HepG2 (cell line): ENCODE measurements around the gene EPHA5. TPM values are rescaled to one million over a fixed set of nuclear protein-coding genes. Genes with fewer than 3 reads are reported as not detected.

Experiments
- ATAC-seq: fragments of 200-7000 bp; cut with Tn5 transposase; 3 replicates; pipeline ENCODE4 v1.9.1; 2020; ENCODE audit warnings: mild to moderate bottlenecking, moderate library complexity
- BruUV-seq: library from RNA; stranded (reverse); fragments of 400-500 nt; replicated peaks from 2 replicates; lab custom pipeline; 2021; lab: Mats Ljungman, UMichigan
- CTCF ChIA-PET: fragments of 300-600 bp; formaldehyde crosslinking; extraction: SDS; loops from one replicate; lab custom pipeline; 2021; ENCODE audit warnings: low total read pairs, inconsistent platforms, low intra/inter-chr PET ratio; lab: Yijun Ruan, JAX
- POLR2A ChIA-PET: fragments of 350-600 bp; sonication (Branson Sonifier 250); formaldehyde crosslinking; loops from one replicate; lab custom pipeline; 2020; ENCODE audit warnings: antibody characterized with exemption, inconsistent platforms; lab: Yijun Ruan, JAX
- DNase-seq: peaks from one replicate; pipeline ENCODE4 v3.0.0-alpha.2; 2015; ENCODE audit warnings: low spot score
- FAIRE-seq: peaks from 3 replicates; lab custom pipeline; 2011; peaks lifted over from hg19 to GRCh38; lab: Jason Lieb, UNC
- H2AFZ ChIP-seq: one replicate; pipeline ENCODE4 v1.6.1; 2011; ENCODE audit warnings: low read length, inconsistent platforms
- H3K27ac ChIP-seq: fragments of 300-600 bp; 3 replicates; pipeline ENCODE4 v1.8.0; 2011; ENCODE audit warnings: mixed run types, mild to moderate bottlenecking, mixed read lengths, low read length, inconsistent platforms; ENCODE audit not compliant: insufficient read depth; ENCODE audit errors: extremely low read length
- H3K27me3 ChIP-seq, 2 experiments: fragments of 200-600 bp in 1 of 2; 2 replicates in 1 of 2; 3 replicates in 1 of 2; pipeline versions ENCODE4 v1.6.0 to v1.8.0; 2011; ENCODE audit warnings: low read length in 2 of 2, mild to moderate bottlenecking in 2 of 2, moderate library complexity in 2 of 2, inconsistent platforms in 1 of 2; ENCODE audit not compliant: insufficient read depth in 2 of 2, control insufficient read depth in 1 of 2
- H3K36me3 ChIP-seq, 2 experiments: fragments of 200-600 bp in 1 of 2; replicated peaks in 1 of 2; 2 replicates in 1 of 2; 3 replicates in 1 of 2; pipeline versions ENCODE4 v1.5.1 to v1.8.0; 2011; ENCODE audit warnings: low read length in 2 of 2, inconsistent platforms in 1 of 2; ENCODE audit not compliant: insufficient read depth in 2 of 2, control insufficient read depth in 1 of 2
- H3K4me1 ChIP-seq: 2 replicates; pipeline ENCODE4 v1.5.1; 2012; ENCODE audit warnings: low read length, inconsistent platforms; ENCODE audit not compliant: insufficient read depth
- H3K4me2 ChIP-seq: 2 replicates; pipeline ENCODE4 v1.6.0; 2011; ENCODE audit warnings: low read depth, low read length, inconsistent platforms
- H3K4me3 ChIP-seq, 3 experiments: fragments of 200-600 bp in 1 of 3; sonication (generic), shearing (Covaris generic) in 1 of 3; replicated peaks in 1 of 3; 2 replicates each; pipeline ENCODE4 v1.5.1; 2011 to 2016; ENCODE audit warnings: low read length in 3 of 3, inconsistent platforms in 2 of 3, low read depth in 2 of 3, mild to moderate bottlenecking in 2 of 3, control low read depth in 1 of 3, mixed read lengths in 1 of 3; ENCODE audit not compliant: insufficient read depth in 1 of 3
- H3K79me2 ChIP-seq: one replicate; pipeline ENCODE4 v1.6.1; 2011; ENCODE audit warnings: low read length, inconsistent platforms; ENCODE audit not compliant: insufficient read depth
- H3K9ac ChIP-seq: 2 replicates; pipeline ENCODE4 v1.6.0; 2011; ENCODE audit warnings: mild to moderate bottlenecking, low read depth, low read length, inconsistent platforms; ENCODE audit not compliant: insufficient read depth
- H3K9me3 ChIP-seq: 2 replicates; pipeline ENCODE4 v1.5.1; 2012; ENCODE audit warnings: mild to moderate bottlenecking, low read length
- H4K20me1 ChIP-seq: 2 replicates; pipeline ENCODE4 v1.6.0; 2011; ENCODE audit warnings: inconsistent platforms, mild to moderate bottlenecking, low read length, moderate library complexity; ENCODE audit not compliant: insufficient read depth
- CCAR2 ChIP-seq: fragments of 200-400 bp; formaldehyde crosslinking; optimal IDR thresholded peaks from 2 replicates; pipeline ENCODE3; 2018; ENCODE audit warnings: low read depth, mild to moderate bottlenecking, low read length, moderate library complexity
- CHCHD3 ChIP-seq: sonication (generic); formaldehyde crosslinking; IDR thresholded peaks from 2 replicates; pipeline ENCODE4 v1.8.0; 2022; ENCODE audit warnings: mild to moderate bottlenecking, missing genetic modification reagents, moderate library complexity
- FOXC1 ChIP-seq: sonication (generic); formaldehyde crosslinking; IDR thresholded peaks from 2 replicates; pipeline ENCODE4 v1.8.0; 2022; ENCODE audit warnings: mild to moderate bottlenecking, missing genetic modification reagents, borderline replicate concordance
- PRPF4 ChIP-seq: fragments of 200-400 bp; formaldehyde crosslinking; IDR thresholded peaks from 2 replicates; pipeline ENCODE4 v1.6.1; 2016; ENCODE audit warnings: low read length, low read depth; ENCODE audit not compliant: poor library complexity, severe bottlenecking
- RXRA ChIP-seq: sonication (generic); formaldehyde crosslinking; IDR thresholded peaks from 2 replicates; pipeline ENCODE4 v1.5.1; 2020; ENCODE audit warnings: missing genetic modification reagents
- RXRB ChIP-seq: IDR thresholded peaks from 2 replicates; pipeline ENCODE4 v1.6.1; 2016; ENCODE audit warnings: borderline replicate concordance, missing genetic modification reagents, missing compliant biosample characterization
- SMAD3 ChIP-seq: sonication (generic); formaldehyde crosslinking; IDR thresholded peaks from 2 replicates; pipeline ENCODE4 v1.4.0; 2020; ENCODE audit warnings: missing genetic modification reagents
- ZNF138 ChIP-seq: sonication (generic); formaldehyde crosslinking; IDR thresholded peaks from 2 replicates; pipeline ENCODE4 v1.5.0; 2020; ENCODE audit warnings: mild to moderate bottlenecking, low read depth, missing genetic modification reagents
- ZNF292 ChIP-seq: sonication (generic); formaldehyde crosslinking; IDR thresholded peaks from 2 replicates; pipeline ENCODE4 v1.8.1; 2022; ENCODE audit warnings: mild to moderate bottlenecking, low read depth, missing genetic modification reagents, borderline replicate concordance
- ZNF460 ChIP-seq: sonication (generic); formaldehyde crosslinking; IDR thresholded peaks from 2 replicates; pipeline ENCODE4 v1.5.1; 2020; ENCODE audit warnings: missing genetic modification reagents, mild to moderate bottlenecking, borderline replicate concordance
- ZNF549 ChIP-seq: sonication (generic); formaldehyde crosslinking; IDR thresholded peaks from 2 replicates; pipeline ENCODE4 v1.5.0; 2020; ENCODE audit warnings: missing genetic modification reagents
- ZNF75D ChIP-seq: sonication (generic); formaldehyde crosslinking; IDR thresholded peaks from 2 replicates; pipeline ENCODE4 v1.8.1; 2023; ENCODE audit warnings: missing genetic modification reagents, mild to moderate bottlenecking, borderline replicate concordance
- WGBS: methylation state at CpG from one replicate; pipeline ENCODE4 v1.1.6; 2017; ENCODE audit warnings: low lambda C conversion rate; 5-methylcytosine and 5-hydroxymethylcytosine counted together
- in situ Hi-C: cut with HindIII; loops from 2 replicates; pipeline ENCODE4 v1.10.0; 2017; ENCODE audit warnings: low pct_unique_long_range_greater_than_20kb; ENCODE audit not compliant: extremely low pct_ligation_motif_present
- intact Hi-C: fragments of 100-400 bp; cut with micrococcal nuclease; formaldehyde crosslinking; loops from one replicate; pipeline ENCODE4 v1.10.0; 2022; ENCODE audit not compliant: unreplicated experiment
- polyA plus RNA-seq, 8 experiments: library from polyadenylated mRNA; depleted of rRNA in 3 of 8; stranded (reverse) in 7 of 8; unstranded in 1 of 8; fragments of >200 nt; fragmentation: Illumina TruSeq in 4 of 8; extraction: Trizol in 4 of 8; gene quantifications; 2 replicates each; pipeline versions ENCODE4 v1.2.1 to v1.2.3, GENCODE V29; 2011 to 2016; ENCODE audit warnings: low read depth in 4 of 8, missing spikeins in 1 of 8, mixed read lengths in 1 of 8; ENCODE audit not compliant: insufficient read depth in 1 of 8
- total RNA-seq, 5 experiments: library from RNA; depleted of rRNA; stranded (reverse); fragments of >200 nt; fragmentation: Illumina TruSeq; extraction: Trizol; gene quantifications; 2 replicates each; pipeline ENCODE4 v1.2.3, GENCODE V29; 2016; ENCODE audit warnings: low read depth in 1 of 5
- TF ChIP-seq, protein P1 (sequence below): sonication (generic); formaldehyde crosslinking; IDR thresholded peaks from 2 replicates; pipeline ENCODE4 v1.4.0; 2020; ENCODE audit warnings: mild to moderate bottlenecking, missing genetic modification reagents, borderline replicate concordance

Gene EPHA5
- total and polyA plus RNA-seq, 2 of the 13 experiments (the other 11 are each of a cell fraction or from before 2014, with no cell fraction given), result not detected

DNA sequence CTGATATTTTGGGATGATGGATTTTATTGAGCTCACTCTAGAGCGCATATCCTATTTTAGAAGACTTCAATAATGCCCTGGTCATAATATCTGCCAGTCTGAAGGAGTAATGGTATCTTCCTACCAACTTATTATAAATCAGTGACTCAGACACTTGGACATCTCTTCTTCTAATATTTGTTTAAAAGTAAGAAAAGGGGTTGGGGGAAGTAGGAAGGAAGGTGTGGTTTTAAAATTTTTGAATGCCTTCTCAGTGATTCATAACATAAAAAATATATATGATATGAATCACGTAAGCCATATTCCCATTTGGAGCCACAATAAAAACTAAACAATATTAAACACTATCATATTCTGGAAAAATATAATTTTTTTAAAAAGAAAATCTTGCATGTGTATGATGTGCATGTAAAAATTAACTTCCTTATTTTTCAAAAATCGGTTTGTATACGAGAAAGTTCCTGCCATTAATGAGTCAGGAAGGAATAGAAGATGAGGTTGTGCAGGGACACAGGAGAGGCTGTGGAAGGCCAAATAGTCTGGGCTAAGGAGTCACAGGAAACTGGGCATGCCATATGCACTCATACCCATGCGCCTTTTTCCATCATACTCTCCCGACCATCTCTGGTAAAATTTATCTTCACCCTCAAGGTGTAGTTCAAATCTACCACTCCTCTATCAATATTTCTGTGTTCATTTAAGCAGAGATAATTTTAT, 286.5 kb downstream of the EPHA5 start (continued):
- TF ChIP-seq, protein P1, sequence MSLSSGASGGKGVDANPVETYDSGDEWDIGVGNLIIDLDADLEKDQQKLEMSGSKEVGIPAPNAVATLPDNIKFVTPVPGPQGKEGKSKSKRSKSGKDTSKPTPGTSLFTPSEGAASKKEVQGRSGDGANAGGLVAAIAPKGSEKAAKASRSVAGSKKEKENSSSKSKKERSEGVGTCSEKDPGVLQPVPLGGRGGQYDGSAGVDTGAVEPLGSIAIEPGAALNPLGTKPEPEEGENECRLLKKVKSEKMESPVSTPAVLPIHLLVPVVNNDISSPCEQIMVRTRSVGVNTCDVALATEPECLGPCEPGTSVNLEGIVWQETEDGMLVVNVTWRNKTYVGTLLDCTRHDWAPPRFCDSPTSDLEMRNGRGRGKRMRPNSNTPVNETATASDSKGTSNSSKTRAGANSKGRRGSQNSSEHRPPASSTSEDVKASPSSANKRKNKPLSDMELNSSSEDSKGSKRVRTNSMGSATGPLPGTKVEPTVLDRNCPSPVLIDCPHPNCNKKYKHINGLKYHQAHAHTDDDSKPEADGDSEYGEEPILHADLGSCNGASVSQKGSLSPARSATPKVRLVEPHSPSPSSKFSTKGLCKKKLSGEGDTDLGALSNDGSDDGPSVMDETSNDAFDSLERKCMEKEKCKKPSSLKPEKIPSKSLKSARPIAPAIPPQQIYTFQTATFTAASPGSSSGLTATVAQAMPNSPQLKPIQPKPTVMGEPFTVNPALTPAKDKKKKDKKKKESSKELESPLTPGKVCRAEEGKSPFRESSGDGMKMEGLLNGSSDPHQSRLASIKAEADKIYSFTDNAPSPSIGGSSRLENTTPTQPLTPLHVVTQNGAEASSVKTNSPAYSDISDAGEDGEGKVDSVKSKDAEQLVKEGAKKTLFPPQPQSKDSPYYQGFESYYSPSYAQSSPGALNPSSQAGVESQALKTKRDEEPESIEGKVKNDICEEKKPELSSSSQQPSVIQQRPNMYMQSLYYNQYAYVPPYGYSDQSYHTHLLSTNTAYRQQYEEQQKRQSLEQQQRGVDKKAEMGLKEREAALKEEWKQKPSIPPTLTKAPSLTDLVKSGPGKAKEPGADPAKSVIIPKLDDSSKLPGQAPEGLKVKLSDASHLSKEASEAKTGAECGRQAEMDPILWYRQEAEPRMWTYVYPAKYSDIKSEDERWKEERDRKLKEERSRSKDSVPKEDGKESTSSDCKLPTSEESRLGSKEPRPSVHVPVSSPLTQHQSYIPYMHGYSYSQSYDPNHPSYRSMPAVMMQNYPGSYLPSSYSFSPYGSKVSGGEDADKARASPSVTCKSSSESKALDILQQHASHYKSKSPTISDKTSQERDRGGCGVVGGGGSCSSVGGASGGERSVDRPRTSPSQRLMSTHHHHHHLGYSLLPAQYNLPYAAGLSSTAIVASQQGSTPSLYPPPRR, result no peak
- TF ChIP-seq ZNF75D (no peak), RXRA (CRISPR knock-in tag) (no peak), RXRB (no peak), SMAD3 (CRISPR knock-in tag) (no peak), ZNF460 (CRISPR knock-in tag) (no peak)
- TF ChIP-seq, all 625 proteins: peak for 0

DNA sequence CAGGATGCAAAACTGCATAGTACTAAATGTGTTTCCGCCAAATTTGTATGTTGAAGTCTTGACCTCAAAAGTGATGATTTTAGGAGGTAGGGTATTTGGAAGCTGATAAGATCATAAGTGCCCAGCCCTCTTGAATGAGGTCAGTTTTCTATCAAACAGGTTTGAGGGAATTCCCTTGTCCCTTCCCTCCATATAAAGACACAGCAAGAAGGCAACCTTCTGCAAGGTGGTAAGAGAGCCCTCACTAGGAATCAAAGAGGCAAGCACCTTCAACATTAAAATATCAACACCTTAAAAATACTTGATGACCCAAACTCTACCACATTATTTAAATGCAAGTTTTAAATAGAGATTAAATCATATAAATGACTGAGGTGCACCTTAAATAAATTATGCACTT, 288.6 kb downstream of the EPHA5 start:
- no peak overlapping the region for H3K4me2 ChIP-seq
- CTCF ChIA-PET, result no interaction called here
- no peaks in the 10 kb centered on the region for H4K20me1 ChIP-seq
- 41% methylated on average over 1 of the region's 1 CpG for WGBS
- intact Hi-C loops, result no loop called here
- no peaks in the 10 kb centered on the region for H3K4me1 ChIP-seq
- H3K4me3 ChIP-seq, result no peak overlapping the region
- FAIRE-seq (no peak), DNase-seq (no peak)
- H3K36me3 ChIP-seq, result no peaks in the 10 kb centered on the region
- H3K27ac ChIP-seq, result no peak overlapping the region
- no peaks in the 10 kb centered on the region for H3K9me3 ChIP-seq
- TF ChIP-seq ZNF549, result no peak
- TF ChIP-seq ZNF292 (CRISPR knock-in tag), result no peak
- no peak for TF ChIP-seq FOXC1
- TF ChIP-seq CCAR2, result no peak
- TF ChIP-seq ZNF138 (CRISPR knock-in tag), result no peak
- TF ChIP-seq PRPF4, result no peak
- no peak for TF ChIP-seq CHCHD3 (CRISPR knock-in tag)
- TF ChIP-seq, all 625 proteins: peak for 0
- Histone ChIP-seq H3K9ac (no peak overlapping the region), H3K27me3 (no peaks in the 10 kb centered on the region; a peak in 1 of 5 replicates), H2AFZ (no peak overlapping the region), H3K79me2 (no peaks in the 10 kb centered on the region)
- BruUV-seq, result no TSS peak
- POLR2A ChIA-PET, result no interaction called here
- no peak for ATAC-seq
- in situ Hi-C loops, result no loop called here
